Activated gamma-delta T cell treated with Interleukin-2 at 50 U/mL for 16 hours (primary cell): ENCODE data around the gene RBKS.
"Not testable (repeated sequence)": the region's sequence is repeated elsewhere in the genome, so short reads cannot be mapped to it uniquely, and the experiment has no call there.

Experiments
- DNase-seq: peaks from one replicate; pipeline ENCODE4 v3.0.0-alpha.2; 2020

RBKS gene

DNA sequence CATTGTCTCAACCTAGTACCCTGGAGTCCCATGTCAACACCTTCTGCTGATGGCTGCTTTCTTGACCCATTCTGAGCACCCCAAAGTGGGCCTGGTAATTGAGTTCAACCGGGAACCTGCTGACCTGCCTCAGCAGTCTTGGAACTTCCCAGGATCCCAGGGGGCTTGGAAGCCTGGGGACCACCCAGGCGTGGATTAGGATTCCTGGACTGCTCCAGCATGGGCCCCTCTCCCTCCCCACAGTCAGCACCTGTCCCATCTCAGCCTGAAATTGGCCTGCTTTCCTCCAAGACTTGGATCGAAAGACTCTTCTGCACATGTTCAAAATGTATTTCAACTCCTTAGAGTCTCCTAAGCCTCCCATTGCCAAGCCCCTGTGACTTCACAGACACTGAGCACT is 134.1 kb downstream of the RBKS start:
- no peak for DNase-seq

GRCh38 chr2:27754831-27755230 is 135.4 kb downstream of the RBKS start:
- DNase-seq: no peak

DNA sequence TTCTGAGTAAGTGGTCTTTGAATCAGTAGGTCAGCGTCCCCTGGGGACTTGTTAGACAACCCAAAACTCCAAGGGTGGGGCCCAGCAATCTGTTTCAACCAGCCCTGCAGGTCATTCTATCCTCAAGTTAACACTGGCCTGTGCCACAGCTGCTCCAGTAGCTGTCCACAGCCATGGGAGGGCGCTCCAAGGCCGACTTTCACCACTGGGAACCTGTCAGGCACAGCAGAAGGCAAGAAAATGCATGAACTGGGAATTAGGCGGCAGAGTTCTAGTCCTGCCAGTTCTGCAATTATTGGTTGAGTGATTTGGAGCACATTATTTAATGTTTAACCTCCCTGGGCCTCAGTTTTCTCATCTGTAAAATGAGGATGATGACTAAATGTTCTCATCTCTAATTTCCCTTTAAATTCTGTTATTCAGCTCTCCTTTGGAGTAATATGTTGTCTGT is 136.0 kb downstream of the RBKS start:
- DNase-seq: peak; percentile 53

GRCh38 chr2:27752551-27753237 is 137.5 kb downstream of the RBKS start:
- no peak for DNase-seq

- DNase-seq: no peak
Observed at GRCh38 chr2:27751377-27751776, 138.8 kb downstream of the RBKS start.

GRCh38 chr2:27748803-27749554 is 141.2 kb downstream of the RBKS start:
- not testable (repeated sequence) for DNase-seq

- DNase-seq: no peak
Observed at GRCh38 chr2:27747827-27748352, 142.3 kb downstream of the RBKS start.

GRCh38 chr2:27746325-27746724 is 143.9 kb downstream of the RBKS start:
- no peak for DNase-seq

DNA sequence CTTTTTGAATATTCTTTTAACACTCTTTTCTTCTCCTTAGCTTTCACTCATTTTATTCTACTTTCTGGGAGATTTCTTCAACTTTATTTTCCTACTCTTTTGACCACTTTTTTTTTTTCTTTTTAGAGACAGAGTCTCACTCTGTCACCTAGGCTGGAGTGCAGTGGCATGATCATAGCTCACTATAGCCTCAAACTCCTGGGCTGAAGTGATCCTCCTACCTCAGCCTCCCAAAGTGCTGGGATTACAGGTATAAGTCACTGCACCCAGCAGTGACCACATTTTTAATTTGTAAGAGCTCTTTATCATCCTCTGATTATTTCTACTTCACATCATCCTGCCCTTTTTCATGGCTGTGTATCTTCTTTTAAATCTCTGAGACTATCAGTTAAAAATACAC is 144.7 kb downstream of the RBKS start:
- not testable (repeated sequence) for DNase-seq

GRCh38 chr2:27742571-27742970 is 147.6 kb downstream of the RBKS start:
- no peak for DNase-seq

GRCh38 chr2:27741673-27742072 is 148.5 kb downstream of the RBKS start:
- no peak for DNase-seq

DNA sequence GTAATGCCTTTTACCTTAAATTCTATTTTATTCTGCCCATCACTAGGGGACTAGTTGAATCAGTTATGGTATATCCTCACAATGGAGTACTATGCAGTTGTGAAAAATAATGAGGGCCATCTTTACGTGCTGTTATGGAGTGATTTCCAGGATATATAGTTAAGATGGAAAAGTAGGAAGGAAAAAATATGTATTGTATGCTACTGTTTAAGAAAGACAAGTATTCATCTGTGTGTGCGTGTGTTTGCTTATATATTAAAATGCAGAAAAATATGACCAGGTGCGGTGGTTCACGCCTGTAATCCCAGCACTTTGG is 151.2 kb downstream of the RBKS start:
- no peak for DNase-seq

DNA sequence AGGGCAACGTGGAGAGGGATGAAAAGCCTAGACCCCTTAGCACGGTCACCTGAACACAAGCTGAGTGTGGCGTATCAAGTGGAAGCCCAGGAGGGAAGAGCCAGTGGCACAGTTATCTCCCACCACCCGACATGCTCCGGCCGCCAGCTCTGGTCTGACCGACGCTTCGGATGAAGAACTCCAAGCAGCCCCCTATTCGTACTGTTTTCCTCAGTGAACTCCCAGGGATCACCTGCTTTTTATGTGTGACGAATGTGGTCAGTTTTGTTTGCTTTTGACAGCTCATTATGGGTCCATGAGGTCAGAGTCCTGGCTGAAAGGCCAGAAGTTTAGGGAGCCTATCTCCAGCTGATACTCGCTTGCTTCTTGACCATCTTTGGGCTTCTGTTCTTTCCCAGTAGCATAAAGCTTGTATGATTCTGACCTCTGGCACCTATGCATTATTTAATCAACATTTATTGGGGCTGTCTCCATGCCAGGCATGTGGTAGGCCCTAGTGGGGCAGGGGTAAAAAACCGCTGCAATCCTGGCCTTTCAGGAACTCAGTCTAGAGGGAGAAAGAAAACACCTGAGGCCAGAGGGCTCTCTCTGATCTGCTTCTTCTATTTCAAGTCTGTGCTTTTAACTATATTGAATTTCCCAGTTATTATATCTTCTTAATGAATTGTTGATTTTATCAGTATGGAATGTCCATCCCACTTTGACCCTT is 151.7 kb downstream of the RBKS start:
- DNase-seq: no peak

GRCh38 chr2:27737676-27738348 is 152.4 kb downstream of the RBKS start:
- DNase-seq: no peak

GRCh38 chr2:27736890-27737204 is 153.3 kb downstream of the RBKS start:
- DNase-seq: no peak

DNA sequence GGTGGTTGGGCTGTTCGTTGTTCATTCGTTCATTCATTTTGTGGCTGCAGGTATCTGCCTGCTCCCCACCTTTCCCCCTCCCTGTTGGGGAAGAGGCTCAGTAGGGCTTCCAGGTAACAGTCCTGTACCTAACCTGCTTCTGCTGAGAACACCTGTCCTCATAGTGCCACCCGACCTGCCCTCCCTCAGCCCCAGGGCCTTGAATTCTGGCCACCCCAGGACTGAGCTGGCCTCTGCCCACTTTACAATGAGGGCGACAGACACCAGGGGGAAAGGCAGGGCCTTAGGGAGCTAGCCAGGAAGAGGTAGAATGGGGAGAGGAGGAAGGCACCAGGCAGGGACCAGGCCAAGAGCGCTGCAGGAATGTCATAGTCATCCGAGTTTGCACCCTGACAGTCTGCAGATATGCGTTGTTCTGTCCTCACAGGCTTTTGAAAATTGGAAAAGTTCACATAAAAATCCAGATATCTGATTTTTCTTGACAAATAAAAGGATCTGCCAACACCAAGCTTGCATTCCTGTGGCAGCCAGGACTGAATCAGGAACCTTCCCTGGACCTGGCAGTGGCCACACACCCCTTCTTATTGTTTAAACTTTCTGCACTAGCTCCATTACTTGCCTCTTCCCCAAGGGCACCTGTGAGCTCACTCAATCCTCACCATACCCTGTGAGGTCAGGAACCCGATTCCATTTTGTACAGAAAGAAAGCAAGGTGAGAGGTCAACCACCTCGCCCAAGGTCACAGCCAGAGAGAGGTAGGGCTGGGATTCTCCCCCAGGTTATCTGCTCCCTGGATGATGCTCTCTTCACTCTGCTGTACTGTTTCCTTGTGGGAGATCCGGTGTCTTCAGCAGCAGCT is 153.9 kb downstream of the RBKS start:
- DNase-seq: no peak

DNA sequence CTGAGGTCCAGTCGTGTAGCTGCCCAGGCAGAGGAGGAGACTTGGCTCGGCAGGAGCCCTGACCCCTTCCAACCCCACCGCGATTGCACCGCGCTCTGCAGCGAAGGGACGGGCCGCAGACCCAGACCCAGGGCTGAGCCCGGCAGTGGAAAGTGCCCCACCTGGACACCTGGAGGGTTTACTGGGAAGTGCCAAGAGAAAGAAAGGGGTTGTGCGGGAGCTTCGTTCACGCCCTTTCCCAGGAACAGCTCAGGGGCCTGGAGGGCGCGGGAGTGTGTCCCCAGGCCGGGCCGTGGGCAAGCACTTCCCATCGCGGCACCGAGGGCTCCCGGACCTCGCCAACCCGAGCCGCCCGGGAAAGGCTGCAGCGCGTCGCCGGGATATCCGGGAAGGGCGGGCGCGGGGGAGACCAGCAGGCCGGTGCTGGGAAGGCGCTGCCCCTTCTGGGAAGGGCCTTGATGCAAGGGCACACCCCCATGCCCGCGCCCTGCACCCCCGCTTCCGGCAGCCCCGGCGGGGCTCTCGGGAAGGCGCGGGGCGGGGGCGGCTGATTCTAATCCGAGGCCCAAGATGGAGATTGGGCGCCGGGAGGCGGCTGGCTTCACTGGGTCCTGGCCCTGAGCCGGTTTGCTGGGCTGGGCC is 154.8 kb downstream of the RBKS start:
- DNase-seq: peak; percentile 27

- DNase-seq: no peak
Observed at GRCh38 chr2:27734305-27734704, 155.9 kb downstream of the RBKS start.
